GM18526 (cell line): Measurements from ENCODE around the gene BBX.

Source experiments
- POLR2A ChIP-seq: IDR thresholded peaks from 3 replicates; pipeline ENCODE4 v1.6.1; 2011; ENCODE audit not compliant: insufficient read length; ENCODE audit errors: extremely low read depth

Gene BBX

GRCh38 chr3:107738486-107739183 is 215.9 kb downstream of the BBX start:
- no peak for TF ChIP-seq POLR2A

- no peak for TF ChIP-seq POLR2A
These were observed 216.5 kb downstream of the BBX start for GRCh38 chr3:107739227-107739626.

DNA sequence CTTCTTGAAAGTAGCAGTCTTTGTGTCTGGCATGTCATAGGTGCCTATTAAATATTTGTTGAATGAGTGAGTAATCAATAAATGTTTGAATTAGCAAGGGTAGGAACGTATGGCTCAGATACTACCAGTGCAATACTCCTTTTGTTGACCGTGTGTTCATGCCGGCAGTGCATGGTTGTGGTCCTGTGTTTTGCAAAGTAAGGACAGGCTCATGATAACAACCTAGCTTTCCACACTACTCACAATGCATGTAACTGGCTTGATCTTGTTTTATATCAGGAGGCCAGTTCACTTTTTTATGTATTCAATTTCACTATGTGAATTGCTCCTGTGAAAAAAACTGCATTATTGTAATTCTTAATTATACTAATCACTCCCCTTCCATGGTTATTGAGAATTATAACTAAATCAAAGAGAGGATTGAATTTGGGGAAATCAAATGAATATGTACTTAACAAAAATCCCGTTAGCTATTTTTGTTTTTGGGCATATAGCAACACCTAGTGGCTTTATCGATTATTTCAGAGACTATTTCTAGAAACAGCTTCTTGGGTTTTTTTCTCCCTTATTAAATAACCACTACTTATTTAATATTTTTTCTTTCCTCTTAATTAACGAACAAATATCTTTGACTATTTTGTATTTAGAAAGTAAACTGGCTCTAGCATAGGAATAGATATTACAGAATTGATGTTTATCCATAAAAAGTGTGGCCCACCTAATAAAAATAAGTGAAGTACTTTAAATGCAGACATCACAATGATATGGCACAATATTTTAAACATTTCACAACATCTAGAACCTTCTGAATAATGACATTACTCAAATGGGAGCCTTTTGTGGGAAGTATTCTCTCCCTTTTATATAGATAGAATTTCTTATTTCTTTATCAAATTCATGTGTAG is 218.5 kb downstream of the BBX start:
- no peak for TF ChIP-seq POLR2A

GRCh38 chr3:107745354-107745753 is 222.6 kb downstream of the BBX start:
- no peak for TF ChIP-seq POLR2A

DNA sequence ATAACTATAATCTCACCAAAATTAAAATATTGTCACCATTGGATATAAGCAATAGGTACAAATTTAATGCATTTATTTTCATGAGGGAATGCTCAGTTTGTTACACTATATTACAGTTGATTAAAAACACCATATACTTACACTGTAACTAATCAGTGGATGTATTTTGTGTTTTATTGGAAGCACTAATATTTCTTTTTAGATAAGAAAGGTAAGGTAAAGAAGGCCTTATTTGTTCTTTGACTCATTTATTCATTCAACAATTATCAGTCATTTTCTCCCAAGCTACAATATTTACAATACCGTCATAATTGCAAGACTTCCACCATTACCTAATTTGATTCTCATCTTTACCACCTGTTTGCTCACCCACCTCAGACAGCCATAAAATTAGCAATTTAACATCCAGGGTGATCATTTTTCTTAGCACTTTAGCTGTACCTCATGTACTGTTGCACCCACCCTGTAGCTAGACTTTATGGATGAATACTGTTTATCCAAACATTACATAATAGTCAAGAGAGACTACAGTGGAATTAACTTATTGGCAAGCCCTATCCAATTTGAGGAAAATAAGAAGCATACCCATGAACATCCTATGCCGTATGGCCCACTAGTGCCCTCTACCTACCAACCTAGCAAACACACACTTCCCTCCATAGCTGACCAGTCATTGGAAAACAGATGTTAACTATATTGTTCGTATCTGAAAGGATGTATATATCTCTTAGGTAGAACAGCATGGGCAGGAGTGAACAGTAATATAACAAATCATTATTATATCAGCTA is 229.6 kb downstream of the BBX start:
- TF ChIP-seq POLR2A = no peak

- TF ChIP-seq POLR2A = no peak
These were observed 230.7 kb downstream of the BBX start for GRCh38 chr3:107753494-107753893.

GRCh38 chr3:107753976-107754375 is 231.2 kb downstream of the BBX start:
- no peak for TF ChIP-seq POLR2A

DNA sequence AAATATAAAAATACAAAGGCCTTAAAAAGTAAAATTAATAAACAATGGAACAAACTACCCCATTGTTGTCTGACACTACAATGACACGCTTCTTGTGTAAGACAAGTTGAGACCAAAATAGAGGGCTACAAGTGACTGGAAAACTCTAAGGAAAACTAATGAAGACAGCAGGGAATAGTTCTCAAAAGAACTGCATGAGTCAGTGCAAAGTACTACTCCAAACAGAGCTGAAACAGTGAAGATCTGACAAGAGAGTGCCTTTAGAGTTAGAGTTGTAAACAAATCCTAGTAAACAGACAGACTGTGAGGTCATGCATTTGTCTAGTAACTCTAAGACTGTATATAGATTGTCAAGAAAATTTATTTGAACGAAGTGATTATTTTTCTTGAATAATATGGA is 233.9 kb downstream of the BBX start:
- TF ChIP-seq POLR2A = no peak

DNA sequence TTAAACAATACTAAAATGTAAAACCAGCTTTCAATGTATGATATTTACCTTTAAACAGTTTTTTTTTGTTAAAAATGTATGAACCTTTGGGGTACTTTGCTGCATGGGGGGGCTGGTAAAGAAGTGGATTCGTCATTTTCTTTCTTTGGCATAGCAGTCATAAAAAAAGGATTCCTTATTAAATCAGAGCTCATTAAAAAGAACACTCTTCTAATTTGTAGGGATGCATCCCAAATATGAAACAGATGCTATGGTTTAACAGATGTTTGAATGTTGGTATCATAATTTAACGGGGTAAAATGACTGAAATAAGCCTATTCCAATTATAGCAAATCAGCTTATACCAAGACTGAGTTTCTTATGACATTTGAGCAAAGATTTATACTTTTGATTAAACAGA is 234.4 kb downstream of the BBX start:
- TF ChIP-seq POLR2A = no peak

GRCh38 chr3:107760144-107760543 is 237.4 kb downstream of the BBX start:
- no peak for TF ChIP-seq POLR2A

- TF ChIP-seq POLR2A = no peak
These were observed 238.6 kb downstream of the BBX start for GRCh38 chr3:107761391-107761790.

- TF ChIP-seq POLR2A = no peak
These were observed 242.8 kb downstream of the BBX start for GRCh38 chr3:107765524-107765923.

DNA sequence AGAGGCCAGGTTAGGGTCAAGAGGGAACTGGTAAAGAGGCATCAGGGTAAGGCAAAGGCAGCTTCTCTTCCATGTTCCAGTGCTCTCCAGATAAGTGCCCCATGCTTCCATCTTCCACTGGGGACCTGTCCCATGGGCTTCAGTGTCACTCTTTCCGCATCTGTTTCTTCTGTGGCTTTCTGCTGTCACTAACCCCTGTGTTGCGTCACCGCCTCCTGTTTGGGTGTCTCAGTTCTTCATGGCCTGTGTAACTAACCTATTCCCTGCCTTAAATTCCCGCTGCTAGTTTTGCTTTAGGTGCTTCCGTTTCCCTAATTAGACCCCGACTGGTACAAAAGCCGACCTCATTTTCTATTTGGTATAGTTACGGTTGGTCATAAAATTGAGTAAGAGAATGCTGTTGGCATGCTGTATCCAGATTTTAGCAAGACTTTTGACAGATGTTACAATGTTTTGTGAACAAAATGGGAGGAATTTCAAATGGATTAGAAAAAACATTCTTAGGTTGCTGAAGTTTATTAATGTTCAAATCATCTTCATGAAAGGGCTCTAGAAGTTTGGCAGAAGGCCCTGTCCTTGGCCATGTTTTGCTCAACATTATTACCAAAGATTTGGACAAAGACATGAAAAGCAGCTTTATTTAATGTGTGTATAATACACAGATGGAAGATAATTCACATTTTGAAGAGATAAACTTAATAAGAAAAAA is 245.3 kb downstream of the BBX start:
- TF ChIP-seq POLR2A = no peak

GRCh38 chr3:107769882-107770281 is 247.1 kb downstream of the BBX start:
- TF ChIP-seq POLR2A = no peak

DNA sequence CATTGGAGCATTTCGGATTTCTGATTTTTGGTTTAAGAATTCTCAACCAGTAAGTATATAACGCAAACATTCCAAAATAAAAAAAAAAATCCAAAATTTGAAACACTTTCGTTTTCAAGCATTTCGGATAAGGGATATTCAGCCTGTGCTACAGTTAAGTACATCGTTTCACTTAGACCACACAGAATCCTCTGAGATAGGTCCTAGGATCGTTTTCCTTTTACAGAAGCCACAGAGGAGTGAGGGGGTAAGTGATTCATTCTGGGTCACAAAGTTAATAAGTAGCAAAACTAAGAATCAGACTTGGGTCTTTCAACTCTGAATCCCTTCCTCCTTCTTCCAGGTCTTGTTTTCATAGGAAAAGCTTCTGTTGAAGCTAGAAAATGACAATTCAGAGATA is 249.3 kb downstream of the BBX start:
- no peak for TF ChIP-seq POLR2A

- TF ChIP-seq POLR2A = no peak
These were observed 253.2 kb downstream of the BBX start for GRCh38 chr3:107775974-107776373.

DNA sequence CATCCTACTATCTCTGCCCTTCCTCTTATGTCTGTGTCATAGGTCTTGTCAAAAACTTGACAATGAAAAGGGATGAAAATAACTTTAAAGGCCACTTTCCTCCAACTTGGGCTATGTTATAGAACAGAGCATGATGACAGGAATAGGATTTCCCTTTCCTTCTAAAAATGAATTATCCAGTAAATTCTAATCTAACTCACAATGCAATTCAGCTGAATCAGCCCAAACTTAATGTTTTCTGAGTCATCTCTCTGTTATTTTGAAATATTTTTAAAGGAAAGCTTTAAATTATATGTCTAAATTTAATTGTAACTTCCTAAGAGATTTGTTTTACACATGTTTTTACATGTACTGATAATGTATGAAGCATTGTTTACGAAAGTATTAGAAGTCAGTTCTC is 258.5 kb downstream of the BBX start:
- no peak for TF ChIP-seq POLR2A
